HG03354 (cell line): ENCODE data around the gene SLC25A22.

Experiments used
- ATAC-seq: cut with Tn5 transposase; IDR thresholded peaks from one replicate; pipeline ENCODE4 v1.9.1; 2021; ENCODE audit warnings: mild to moderate bottlenecking; ENCODE audit not compliant: unreplicated experiment, poor library complexity, severe bottlenecking

Gene SLC25A22

GRCh38 chr11:776561-777287 lies 21.4 kb downstream of the SLC25A22 start:
- ATAC-seq: peak; percentile 40

- no peak for ATAC-seq
Measured at GRCh38 chr11:776263-776560, 21.9 kb downstream of the SLC25A22 start.

GRCh38 chr11:774873-775592 lies 23.0 kb downstream of the SLC25A22 start:
- no peak for ATAC-seq

DNA sequence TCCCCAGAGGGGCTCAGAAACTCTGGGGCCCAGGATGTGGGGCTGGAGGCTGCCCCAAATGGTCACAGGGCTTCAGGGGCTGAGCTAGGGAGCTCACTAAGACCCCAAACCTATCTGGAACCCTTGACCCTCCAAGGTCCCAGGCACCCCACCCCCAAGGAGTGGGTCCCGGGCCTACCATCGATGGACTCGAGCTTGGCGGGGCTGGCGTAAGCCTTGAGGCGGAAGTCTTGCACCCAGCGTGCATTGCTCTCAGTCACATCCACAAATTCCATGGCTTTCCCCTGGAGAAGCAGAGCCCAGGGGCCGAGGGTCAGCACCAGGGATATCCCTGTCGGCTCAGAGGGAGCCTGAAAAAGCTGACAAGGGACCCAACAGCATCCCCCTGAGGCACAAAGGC lies 24.3 kb downstream of the SLC25A22 start:
- no peak for ATAC-seq

DNA sequence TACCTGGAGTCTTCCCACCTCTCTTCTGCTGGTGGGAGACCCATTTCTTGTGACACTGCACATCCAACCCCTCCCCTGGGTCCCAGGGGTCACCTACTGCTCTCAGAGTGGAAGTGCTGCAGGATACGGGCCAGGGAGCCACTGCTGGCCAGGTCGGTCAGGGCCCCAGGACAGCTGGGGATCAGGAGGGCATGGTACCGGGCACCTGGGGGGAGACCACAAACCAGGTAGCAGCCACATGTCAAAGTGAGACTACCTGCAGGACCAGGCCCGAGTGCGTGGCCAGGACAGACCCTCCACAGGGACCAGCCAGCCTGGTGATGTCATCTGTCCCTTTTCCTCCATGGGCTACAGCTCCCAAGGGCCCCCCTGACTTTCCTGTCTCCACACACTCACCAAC lies 24.7 kb downstream of the SLC25A22 start:
- no peak for ATAC-seq

DNA sequence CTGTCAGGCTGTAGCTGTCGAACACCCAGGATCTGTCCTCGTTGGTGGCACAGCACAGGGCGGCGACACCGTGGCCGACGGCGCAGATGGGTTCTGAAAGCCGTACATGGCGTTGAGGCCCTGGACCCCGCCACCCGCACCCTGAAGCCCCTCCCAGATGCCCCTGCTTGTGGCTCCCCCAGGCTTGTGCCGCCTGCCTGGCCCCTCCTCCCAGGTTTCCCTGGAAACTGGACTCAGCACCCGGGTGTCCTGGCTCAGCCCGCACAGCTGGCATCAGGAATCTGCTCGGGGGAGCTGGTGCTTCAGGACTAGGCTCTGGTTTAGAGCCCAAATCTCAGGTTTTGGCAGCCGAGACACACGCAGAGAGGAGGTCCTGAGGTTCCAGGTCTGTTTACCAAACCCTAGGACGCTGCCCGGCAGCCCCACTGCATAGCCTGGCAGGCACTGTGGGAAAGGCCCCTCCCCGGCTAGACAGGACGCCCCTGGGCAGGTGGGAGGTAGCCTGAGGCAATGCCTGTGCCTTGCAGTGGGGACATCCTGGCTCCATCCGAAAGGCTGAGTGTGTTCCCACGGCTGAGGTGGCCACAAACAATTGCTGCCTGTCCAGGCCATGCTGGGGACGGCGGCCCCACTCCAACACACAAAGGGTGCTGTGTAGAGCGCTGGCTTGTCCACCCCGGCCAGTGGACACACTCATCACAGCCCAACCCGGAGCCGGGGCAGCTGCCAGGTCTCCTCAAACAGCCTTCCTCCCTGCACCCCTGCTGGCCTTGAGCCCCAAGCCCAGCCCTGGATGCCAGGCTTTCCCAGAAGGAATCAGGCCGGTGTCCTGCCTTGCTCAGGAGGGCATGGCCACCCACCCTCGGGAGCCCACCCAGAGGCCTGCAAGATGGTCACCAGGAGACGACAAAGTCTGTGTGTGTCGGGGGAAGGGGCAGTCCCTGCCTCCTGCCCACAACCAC lies 25.4 kb downstream of the SLC25A22 start:
- no peak for ATAC-seq

- ATAC-seq: no peak
Measured at GRCh38 chr11:771617-772204, 26.4 kb downstream of the SLC25A22 start.

GRCh38 chr11:770642-771616 lies 27.2 kb downstream of the SLC25A22 start:
- no peak for ATAC-seq

- no peak for ATAC-seq
Measured at GRCh38 chr11:769887-770641, 28.0 kb downstream of the SLC25A22 start.

- ATAC-seq: no peak
Measured at GRCh38 chr11:767238-767637, 30.8 kb downstream of the SLC25A22 start.

GRCh38 chr11:766936-767210 lies 31.2 kb downstream of the SLC25A22 start:
- ATAC-seq: no peak

DNA sequence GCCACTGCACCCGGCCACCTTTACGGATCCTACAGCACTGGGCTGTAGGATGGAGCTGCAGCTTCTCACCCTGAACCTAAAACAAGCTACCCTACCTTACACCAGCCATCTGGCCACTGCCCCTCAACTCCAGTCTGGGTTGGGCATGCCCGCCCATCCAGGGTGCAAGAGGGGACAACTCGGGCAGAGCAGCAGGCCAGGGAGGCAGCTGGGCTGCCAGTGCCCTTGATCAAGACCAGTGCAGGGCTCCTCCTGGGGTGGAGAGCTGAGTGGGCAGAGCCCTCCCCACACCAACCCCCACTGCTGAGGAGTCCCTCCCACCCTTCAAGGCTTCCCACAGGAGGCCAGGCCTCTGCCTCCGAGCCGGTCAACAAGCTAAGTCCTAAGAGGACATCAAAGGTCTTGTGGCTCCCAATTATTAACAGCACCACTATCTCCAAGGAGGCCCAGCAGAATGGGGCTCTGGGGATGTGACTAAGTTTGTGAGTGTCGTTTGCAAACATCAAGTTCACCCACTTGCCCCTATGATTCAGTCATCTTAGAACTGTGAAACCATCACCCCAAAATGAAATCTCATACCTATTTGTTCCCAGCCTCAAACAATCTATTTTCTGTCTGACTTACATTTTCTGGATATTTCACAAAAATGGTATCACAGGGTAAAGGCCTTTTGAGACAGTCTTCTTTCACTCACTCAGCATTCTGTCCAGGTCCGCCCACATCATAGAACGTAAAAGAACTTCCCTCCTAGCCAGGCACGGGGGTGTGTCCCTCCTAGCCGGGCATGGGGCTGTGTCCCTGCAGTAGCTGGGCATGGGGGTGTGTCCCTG lies 31.8 kb downstream of the SLC25A22 start:
- ATAC-seq: no peak

DNA sequence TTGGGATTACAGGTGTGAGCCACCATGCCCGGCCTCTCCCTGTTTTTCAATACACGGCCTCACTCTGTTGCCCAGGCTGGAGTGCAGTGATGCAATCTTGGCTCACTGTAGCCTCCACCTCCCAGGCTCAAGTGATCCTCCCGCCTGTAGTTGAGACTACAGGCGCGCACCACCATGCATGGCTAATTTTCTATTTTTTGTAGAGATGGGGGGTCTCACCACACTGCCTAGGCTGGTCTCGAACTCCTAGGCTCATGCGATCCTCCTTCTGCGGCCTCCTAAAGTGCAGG lies 32.3 kb downstream of the SLC25A22 start:
- ATAC-seq: no peak

DNA sequence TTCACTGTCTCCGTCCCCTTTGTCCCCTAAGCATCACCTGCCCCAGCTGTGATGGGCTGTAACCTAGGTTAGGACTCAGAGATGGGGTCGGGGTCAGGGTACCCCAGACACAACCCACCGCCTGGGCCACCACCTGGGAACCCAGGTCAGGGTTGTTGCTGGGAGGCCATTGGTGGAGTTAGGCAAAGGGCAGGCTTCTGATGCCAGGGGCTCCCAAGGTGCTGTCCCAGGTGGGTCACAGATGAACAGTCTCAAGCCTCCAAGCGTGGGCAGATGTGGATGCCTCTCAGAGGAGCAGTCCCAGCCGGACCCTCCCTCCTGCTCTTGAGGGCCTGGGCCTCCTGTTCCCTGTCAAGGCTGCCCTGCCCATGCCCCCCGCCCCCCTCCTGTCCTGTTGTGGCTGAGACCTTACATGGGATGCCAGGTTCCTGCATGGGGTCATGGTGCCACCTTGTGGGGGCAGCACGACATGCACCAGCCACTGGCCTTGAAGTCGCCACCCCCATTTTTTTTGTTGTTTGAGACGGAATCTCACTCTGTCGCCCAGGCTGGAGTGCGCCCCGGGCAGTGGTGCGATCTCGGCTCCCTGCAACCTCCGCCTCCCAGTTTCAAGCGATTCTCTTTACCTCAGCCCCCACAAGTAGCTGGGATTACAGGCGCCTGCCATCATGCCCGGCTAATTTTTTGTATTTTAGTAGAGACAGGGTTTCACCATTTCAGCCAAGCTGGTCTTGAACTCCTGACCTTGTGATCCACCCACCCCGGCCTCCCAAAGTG lies 32.9 kb downstream of the SLC25A22 start:
- no peak for ATAC-seq

GRCh38 chr11:764322-765024 lies 33.6 kb downstream of the SLC25A22 start:
- no peak for ATAC-seq

DNA sequence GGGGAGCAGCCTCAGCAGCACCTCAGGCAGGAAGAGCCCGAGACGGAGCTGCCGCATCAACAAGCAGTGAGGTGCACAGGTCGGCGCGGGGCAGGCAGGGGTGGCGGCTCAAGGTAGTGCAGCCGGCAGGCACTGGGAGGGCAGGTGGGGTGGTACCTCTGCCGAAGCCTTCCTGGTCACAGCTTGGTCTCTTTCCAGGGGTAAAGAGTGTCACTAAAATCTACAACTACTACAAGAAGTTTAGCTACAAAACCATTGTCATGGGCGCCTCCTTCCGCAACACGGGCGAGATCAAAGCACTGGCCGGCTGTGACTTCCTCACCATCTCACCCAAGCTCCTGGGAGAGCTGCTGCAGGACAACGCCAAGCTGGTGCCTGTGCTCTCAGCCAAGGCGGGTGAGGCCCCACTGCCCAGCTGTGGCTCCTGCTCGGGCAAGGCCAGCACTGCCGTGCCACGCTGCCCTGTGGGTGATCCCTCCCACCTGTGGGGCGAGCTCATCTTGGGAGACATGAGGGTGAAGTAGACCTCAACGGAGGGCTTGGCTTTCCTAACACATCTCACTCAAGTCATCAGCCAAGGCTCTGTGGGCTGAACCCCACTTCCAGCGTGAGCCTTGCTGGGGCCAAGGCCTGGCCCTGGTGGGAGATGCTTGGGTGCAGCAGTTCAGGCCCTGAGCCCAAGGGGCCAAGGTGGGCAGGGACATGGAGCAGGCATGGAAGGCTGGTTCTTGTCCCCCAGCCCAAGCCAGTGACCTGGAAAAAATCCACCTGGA lies 34.3 kb downstream of the SLC25A22 start:
- no peak for ATAC-seq
